ENCODE results near the gene PCAT7. TPM values are rescaled to one million over a fixed set of nuclear protein-coding genes. Genes with fewer than 3 reads are reported as not detected.

PCAT7 gene
- total RNA-seq, 1 experiment from 2014 or later, result not detected

- BruUV-seq (replicated peaks), result no TSS peak
- intact Hi-C loops (cut with micrococcal nuclease; ENCODE audit: unreplicated experiment), result no loop called here
- Histone ChIP-seq H3K4me1 (ENCODE audit: insufficient read depth, low read length, poor library complexity, severe bottlenecking) (no peaks in the 10 kb centered on the region), H3K27ac (ENCODE audit: low read depth, low read length, poor library complexity, severe bottlenecking) (no peak overlapping the region), H3K27me3 (replicated peaks; ENCODE audit: insufficient read depth, low read depth, low read length, poor library complexity) (no peaks in the 10 kb centered on the region), H3K36me3 (ENCODE audit: insufficient read depth, low read length, poor library complexity, severe bottlenecking) (no peaks in the 10 kb centered on the region), H3K9me3 (ENCODE audit: low read depth, low read length, poor library complexity, severe bottlenecking) (no peaks in the 10 kb centered on the region), H3K4me3 (ENCODE audit: low read depth, low read length, poor library complexity, severe bottlenecking) (no peak overlapping the region)
- DNase-seq (ENCODE audit: low spot score), result no peak
- ChIA-PET CTCF (no interaction called here), POLR2A (ENCODE audit: low non-redundant PET) (no interaction called here)
- TF ChIP-seq CTCF (conservative IDR thresholded peaks at IDR 0.05; ENCODE audit: low read depth, low read length) (no peak), EZH2 (IDR thresholded peaks at IDR 0.05; ENCODE audit: borderline replicate concordance, low read depth, low read length, poor library complexity, severe bottlenecking) (no peak)
These were observed 26.0 kb upstream of the PCAT7 start for GRCh38 chr9:94528886-94529285.

GRCh38 chr9:94533155-94533554 is 21.7 kb upstream of the PCAT7 start:
- DNase-seq (ENCODE audit: low spot score), result no peak
- Histone ChIP-seq H3K27ac (ENCODE audit: low read depth, low read length, poor library complexity, severe bottlenecking) (no peak overlapping the region), H3K9me3 (ENCODE audit: low read depth, low read length, poor library complexity, severe bottlenecking) (no peaks in the 10 kb centered on the region), H3K4me3 (ENCODE audit: low read depth, low read length, poor library complexity, severe bottlenecking) (no peak overlapping the region), H3K27me3 (replicated peaks; ENCODE audit: insufficient read depth, low read depth, low read length, poor library complexity) (no peaks in the 10 kb centered on the region), H3K36me3 (ENCODE audit: insufficient read depth, low read length, poor library complexity, severe bottlenecking) (no peaks in the 10 kb centered on the region), H3K4me1 (ENCODE audit: insufficient read depth, low read length, poor library complexity, severe bottlenecking) (no peaks in the 10 kb centered on the region)
- ChIA-PET CTCF (no interaction called here), POLR2A (ENCODE audit: low non-redundant PET) (no interaction called here)
- intact Hi-C loops (cut with micrococcal nuclease; ENCODE audit: unreplicated experiment), result loop anchor here (10.0 kb wide), 1 partner anchor 468 kb away; no protein-coding TSS in a partner anchor
- BruUV-seq (replicated peaks), result no TSS peak
- TF ChIP-seq EZH2 (IDR thresholded peaks at IDR 0.05; ENCODE audit: borderline replicate concordance, low read depth, low read length, poor library complexity, severe bottlenecking) (no peak), CTCF (conservative IDR thresholded peaks at IDR 0.05; ENCODE audit: low read depth, low read length) (no peak)

- Histone ChIP-seq H3K27ac (ENCODE audit: low read depth, low read length, poor library complexity, severe bottlenecking) (no peak overlapping the region), H3K36me3 (ENCODE audit: insufficient read depth, low read length, poor library complexity, severe bottlenecking) (no peaks in the 10 kb centered on the region), H3K4me3 (ENCODE audit: low read depth, low read length, poor library complexity, severe bottlenecking) (no peak overlapping the region), H3K9me3 (ENCODE audit: low read depth, low read length, poor library complexity, severe bottlenecking) (no peaks in the 10 kb centered on the region), H3K4me1 (ENCODE audit: insufficient read depth, low read length, poor library complexity, severe bottlenecking) (no peaks in the 10 kb centered on the region), H3K27me3 (replicated peaks; ENCODE audit: insufficient read depth, low read depth, low read length, poor library complexity) (no peaks in the 10 kb centered on the region)
- ChIA-PET POLR2A (ENCODE audit: low non-redundant PET) (no interaction called here), CTCF (no interaction called here)
- no peak for DNase-seq (ENCODE audit: low spot score)
- TF ChIP-seq CTCF (conservative IDR thresholded peaks at IDR 0.05; ENCODE audit: low read depth, low read length) (no peak), EZH2 (IDR thresholded peaks at IDR 0.05; ENCODE audit: borderline replicate concordance, low read depth, low read length, poor library complexity, severe bottlenecking) (no peak)
- intact Hi-C loops (cut with micrococcal nuclease; ENCODE audit: unreplicated experiment), result loop anchor here (10.0 kb wide), 1 partner anchor 469 kb away; no protein-coding TSS in a partner anchor
- no TSS peak for BruUV-seq (replicated peaks)
These were observed 21.3 kb upstream of the PCAT7 start for GRCh38 chr9:94533601-94534000.

Measured in A673 (cell line).